Activated naive CD4-positive, alpha-beta T cell treated with anti-CD3 and anti-CD28 coated beads for 36 hours (primary cell): ENCODE data around the gene STK10. TPM values are rescaled to one million over a fixed set of nuclear protein-coding genes. Genes with fewer than 3 reads are reported as not detected.
A peak's percentile ranks its signal among the peaks of the same experiment; 100 is the strongest.

Experiments used
- CTCF ChIA-PET: fragments of 350-600 bp; sonication (Branson Sonifier 250); formaldehyde crosslinking; loops from one replicate; lab custom pipeline; 2021; ENCODE audit warnings: antibody characterized with exemption; lab: Charles Lee
- DNase-seq: peaks from one replicate; pipeline ENCODE4 v3.0.0-alpha.2; 2020
- H3K27ac Mint-ChIP-seq: one replicate; pipeline ENCODE4 v1.8.0; 2021; ENCODE audit warnings: mild to moderate bottlenecking, mixed read lengths
- H3K27me3 Mint-ChIP-seq: one replicate; pipeline ENCODE4 v1.8.0; 2021; ENCODE audit warnings: low read depth, mixed read lengths
- H3K36me3 Mint-ChIP-seq: one replicate; pipeline ENCODE4 v1.8.0; 2021; ENCODE audit warnings: low read depth, mixed read lengths
- H3K4me1 Mint-ChIP-seq: one replicate; pipeline ENCODE4 v1.8.0; 2021; ENCODE audit warnings: low read depth, mixed read lengths
- H3K4me3 Mint-ChIP-seq: one replicate; pipeline ENCODE4 v1.8.0; 2021; ENCODE audit warnings: mild to moderate bottlenecking, moderate library complexity, mixed read lengths
- H3K9me3 Mint-ChIP-seq: one replicate; pipeline ENCODE4 v1.8.0; 2021; ENCODE audit warnings: mixed read lengths
- intact Hi-C: fragments of 100-400 bp; cut with micrococcal nuclease; formaldehyde crosslinking; loops from one replicate; pipeline ENCODE4 v1.15.1; 2023
- total RNA-seq, 2 experiments: library from RNA; stranded (reverse); gene quantifications; one replicate each; pipeline ENCODE4 v1.2.3, GENCODE V29; 2021

The STK10 gene
- total RNA-seq, 2 experiments from 2014 or later: 44.7 to 55.1 TPM

DNA sequence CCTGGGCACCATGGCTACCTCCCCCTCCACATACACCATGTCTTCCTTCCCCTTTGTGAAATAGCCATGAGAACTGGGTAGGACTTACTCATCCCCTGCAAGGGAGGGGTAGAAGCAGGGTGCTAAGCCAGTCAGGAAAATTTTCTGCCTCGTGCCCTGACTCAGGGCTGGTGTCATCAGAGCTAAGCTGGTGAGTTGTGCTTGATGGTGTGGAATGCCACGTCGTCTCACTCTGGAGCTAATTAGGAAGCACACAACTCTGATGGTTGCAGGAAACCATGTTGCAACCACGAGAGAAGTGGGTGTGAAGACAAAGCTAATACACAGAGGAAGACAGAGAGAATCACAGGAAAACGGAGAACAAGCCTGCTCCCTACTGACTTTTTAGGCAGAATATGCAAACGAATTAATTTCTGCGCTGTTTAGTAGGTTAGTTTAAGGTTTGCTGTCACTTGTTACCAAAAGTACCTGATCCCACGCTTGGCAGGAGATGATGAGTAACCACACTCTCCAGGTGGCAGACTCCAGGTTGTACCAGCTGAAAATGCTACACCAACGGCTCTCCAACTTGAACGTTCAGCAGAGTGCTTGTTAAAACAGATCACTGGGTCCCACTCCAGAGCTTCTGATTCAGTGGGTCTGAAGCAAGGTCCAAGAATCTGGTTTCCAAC is 54.5 kb downstream of the STK10 start:
- Mint-ChIP-seq H3K4me3 (peak overlapping the region; percentile 53), H3K36me3 (peaks cover 14% of the 10 kb centered on the region), H3K27ac (peak overlapping the region; percentile 88), H3K27me3 (no peaks in the 10 kb centered on the region), H3K4me1 (peaks cover 61% of the 10 kb centered on the region), H3K9me3 (peaks cover 1% of the 10 kb centered on the region)
- intact Hi-C loops: loop anchor here (1.0 kb wide), 4 partner anchors 18 to 55 kb away; partner anchors contain the start of gene STK10
- CTCF ChIA-PET: interaction anchor here (0.8 to 1.9 kb wide), 8 partner anchors 9 to 53 kb away, joined by 3 to 7 read pairs (median 3); no protein-coding TSS in a partner anchor
- DNase-seq: peak; percentile 86

- CTCF ChIA-PET: interaction anchor here (2.3 kb wide), 1 partner anchor 57 kb away, joined by 9 read pairs; the partner anchor contains the start of gene STK10
- intact Hi-C loops: no loop called here
- Mint-ChIP-seq H3K9me3 (no peaks in the 10 kb centered on the region), H3K27me3 (no peaks in the 10 kb centered on the region), H3K4me3 (no peak overlapping the region), H3K4me1 (peaks cover 59% of the 10 kb centered on the region), H3K27ac (no peak overlapping the region), H3K36me3 (peaks cover 16% of the 10 kb centered on the region)
- DNase-seq: no peak
Observed at GRCh38 chr5:172131690-172132089, 56.3 kb downstream of the STK10 start.

DNA sequence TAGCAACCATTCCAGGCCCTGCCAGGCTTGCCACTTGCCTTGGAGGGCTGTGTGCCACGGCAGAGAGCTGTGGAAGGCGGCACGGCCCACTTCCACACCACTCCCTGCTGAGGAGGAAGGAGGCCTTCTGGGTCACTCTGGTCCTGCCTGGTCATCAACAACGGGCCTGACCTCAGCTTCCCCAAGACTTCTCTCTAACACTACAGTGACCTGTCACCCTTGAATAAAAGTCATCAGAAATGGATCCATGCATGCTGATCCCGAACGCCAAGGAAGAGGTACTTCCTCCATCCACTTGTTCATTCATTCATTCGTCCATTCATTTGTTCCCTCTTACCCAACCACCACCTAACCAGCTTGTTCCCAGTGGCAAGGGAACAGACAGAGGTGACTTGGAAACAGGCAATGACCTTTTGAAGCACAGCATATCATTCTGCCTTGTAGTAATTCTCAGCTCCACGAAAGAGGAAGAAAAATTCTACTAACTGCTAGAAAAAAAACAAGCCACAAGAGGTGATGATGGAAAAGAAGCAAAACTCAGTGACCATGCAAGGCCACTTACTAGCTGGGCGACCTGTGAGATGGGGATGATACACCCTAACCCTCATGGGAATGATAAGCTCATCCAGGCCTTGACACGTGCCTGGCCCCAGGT is 58.6 kb downstream of the STK10 start:
- H3K27me3 Mint-ChIP-seq: no peaks in the 10 kb centered on the region
- DNase-seq: no peak
- CTCF ChIA-PET: interaction anchor here (1.0 kb wide), 1 partner anchor 57 kb away, joined by 3 read pairs; no protein-coding TSS in a partner anchor
- no peak overlapping the region for H3K4me3 Mint-ChIP-seq
- H3K4me1 Mint-ChIP-seq: peaks cover 46% of the 10 kb centered on the region
- intact Hi-C loops: no loop called here
- H3K36me3 Mint-ChIP-seq: peaks cover 26% of the 10 kb centered on the region
- peak overlapping the region; percentile 12 for H3K27ac Mint-ChIP-seq
- H3K9me3 Mint-ChIP-seq: no peaks in the 10 kb centered on the region

DNA sequence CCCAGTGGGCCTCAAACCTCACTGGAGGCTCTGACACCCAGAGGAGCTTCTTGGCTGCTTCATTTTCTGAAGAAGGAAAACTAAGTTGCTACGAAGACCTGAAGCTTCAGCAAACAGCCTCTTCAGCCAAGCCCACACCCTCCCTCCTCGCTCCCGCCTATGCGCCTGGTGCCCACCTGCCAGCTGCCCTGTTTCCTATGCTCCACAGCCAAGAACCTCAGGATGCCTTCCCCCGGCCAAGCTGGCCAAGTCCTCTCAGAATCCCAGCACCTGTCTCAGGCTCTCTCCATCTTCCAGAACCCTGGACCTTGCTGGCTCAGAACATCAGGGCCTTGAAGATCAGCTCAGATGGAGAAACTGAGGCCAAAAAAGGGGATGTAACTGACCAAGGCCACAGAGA is 60.4 kb downstream of the STK10 start:
- H3K4me3 Mint-ChIP-seq: no peak overlapping the region
- no peaks in the 10 kb centered on the region for H3K27me3 Mint-ChIP-seq
- no peak for DNase-seq
- intact Hi-C loops: no loop called here
- no peaks in the 10 kb centered on the region for H3K9me3 Mint-ChIP-seq
- H3K36me3 Mint-ChIP-seq: peaks cover 27% of the 10 kb centered on the region
- no peak overlapping the region for H3K27ac Mint-ChIP-seq
- CTCF ChIA-PET: interaction anchor here (0.6 kb wide), 1 partner anchor 70 kb away, joined by 3 read pairs; no protein-coding TSS in a partner anchor
- peaks cover 31% of the 10 kb centered on the region for H3K4me1 Mint-ChIP-seq

GRCh38 chr5:172123269-172123692 is 64.7 kb downstream of the STK10 start:
- H3K4me1 Mint-ChIP-seq: peaks cover 23% of the 10 kb centered on the region
- no peak overlapping the region for H3K4me3 Mint-ChIP-seq
- DNase-seq: no peak
- peaks cover 25% of the 10 kb centered on the region for H3K36me3 Mint-ChIP-seq
- H3K27ac Mint-ChIP-seq: no peak overlapping the region
- no peaks in the 10 kb centered on the region for H3K27me3 Mint-ChIP-seq
- no peaks in the 10 kb centered on the region for H3K9me3 Mint-ChIP-seq
- CTCF ChIA-PET: interaction anchor here (0.9 to 1.2 kb wide), 3 partner anchors 9 to 17 kb away, joined by 3 to 4 read pairs (median 3); no protein-coding TSS in a partner anchor
- intact Hi-C loops: no loop called here

GRCh38 chr5:172119921-172120688 is 67.9 kb downstream of the STK10 start:
- CTCF ChIA-PET: interaction anchor here (0.6 to 1.2 kb wide), 2 partner anchors 13 to 62 kb away, joined by 3 read pairs; no protein-coding TSS in a partner anchor
- peaks cover 38% of the 10 kb centered on the region for H3K4me1 Mint-ChIP-seq
- H3K4me3 Mint-ChIP-seq: no peak overlapping the region
- H3K27me3 Mint-ChIP-seq: no peaks in the 10 kb centered on the region
- H3K27ac Mint-ChIP-seq: no peak overlapping the region
- H3K9me3 Mint-ChIP-seq: no peaks in the 10 kb centered on the region
- DNase-seq: no peak
- intact Hi-C loops: no loop called here
- H3K36me3 Mint-ChIP-seq: peaks cover 23% of the 10 kb centered on the region

- Mint-ChIP-seq H3K4me3 (no peak overlapping the region), H3K36me3 (peaks cover 21% of the 10 kb centered on the region), H3K27ac (peak overlapping the region; percentile 84), H3K27me3 (no peaks in the 10 kb centered on the region), H3K4me1 (peaks cover 42% of the 10 kb centered on the region), H3K9me3 (no peaks in the 10 kb centered on the region)
- intact Hi-C loops: no loop called here
- CTCF ChIA-PET: interaction anchor here (1.2 kb wide), 1 partner anchor 15 kb away, joined by 3 read pairs; no protein-coding TSS in a partner anchor
- DNase-seq: no peak
Observed at GRCh38 chr5:172118891-172119290, 69.1 kb downstream of the STK10 start.

GRCh38 chr5:172117977-172118701 is 69.9 kb downstream of the STK10 start:
- Mint-ChIP-seq H3K4me1 (peaks cover 48% of the 10 kb centered on the region), H3K4me3 (no peak overlapping the region)

DNA sequence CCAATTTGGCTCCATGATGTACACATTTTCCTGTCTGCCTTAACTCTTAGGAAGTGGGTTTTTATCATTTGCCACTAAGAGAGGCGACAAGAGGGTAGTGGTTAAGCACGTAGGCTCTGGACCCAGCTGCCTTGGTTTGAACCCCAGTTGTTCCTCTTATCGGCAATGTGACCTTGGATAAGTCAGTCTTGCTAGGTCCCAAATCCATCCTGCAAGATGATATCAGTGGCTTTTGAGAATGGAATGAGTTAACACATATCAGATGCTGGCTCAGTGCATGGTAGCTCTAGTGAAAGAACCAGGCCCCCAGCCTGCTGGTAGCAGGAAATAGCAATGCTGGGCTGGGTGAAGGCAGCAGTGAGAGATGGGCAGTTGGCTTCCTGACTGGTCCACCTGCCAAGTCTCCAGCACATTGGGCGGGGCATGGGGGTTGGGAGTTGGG is 72.5 kb downstream of the STK10 start:
- DNase-seq: peak; percentile 23
- Mint-ChIP-seq H3K36me3 (peaks cover 23% of the 10 kb centered on the region), H3K9me3 (no peaks in the 10 kb centered on the region), H3K4me3 (peak overlapping the region; percentile 86), H3K27me3 (no peaks in the 10 kb centered on the region), H3K27ac (peak overlapping the region; percentile 94), H3K4me1 (peaks cover 68% of the 10 kb centered on the region)
- intact Hi-C loops: loop anchor here (1.0 kb wide), 1 partner anchor 158 kb away; no protein-coding TSS in a partner anchor
- CTCF ChIA-PET: interaction anchor here (1.0 to 2.7 kb wide), 3 partner anchors 8 to 72 kb away, joined by 3 to 10 read pairs (median 3); partner anchors contain the start of gene STK10

More at GRCh38 chr5:172117977-172118701, 69.9 kb downstream of the STK10 start:
- H3K27me3 Mint-ChIP-seq: no peaks in the 10 kb centered on the region
- CTCF ChIA-PET: no interaction called here
- no peaks in the 10 kb centered on the region for H3K9me3 Mint-ChIP-seq
- intact Hi-C loops: no loop called here
- no peak for DNase-seq
- peak overlapping the region; percentile 54 for H3K27ac Mint-ChIP-seq
- peaks cover 22% of the 10 kb centered on the region for H3K36me3 Mint-ChIP-seq

GRCh38 chr5:172114875-172115422 is 73.1 kb downstream of the STK10 start:
- peak; percentile 93 for DNase-seq
- Mint-ChIP-seq H3K9me3 (no peaks in the 10 kb centered on the region), H3K36me3 (peaks cover 26% of the 10 kb centered on the region), H3K27me3 (no peaks in the 10 kb centered on the region), H3K4me3 (peak overlapping the region; percentile 86), H3K27ac (peak overlapping the region; percentile 94), H3K4me1 (peaks cover 69% of the 10 kb centered on the region)
- CTCF ChIA-PET: interaction anchor here (0.5 to 2.7 kb wide), 7 partner anchors 8 to 116 kb away, joined by 3 to 10 read pairs (median 3); partner anchors contain the start of gene STK10
- intact Hi-C loops: loop anchor here (1.0 to 5.0 kb wide), 4 partner anchors 158 to 1803 kb away; partner anchors contain the start of genes DUSP1 and NPM1

GRCh38 chr5:172113036-172113435 is 75.0 kb downstream of the STK10 start:
- peak overlapping the region; percentile 57 for H3K4me3 Mint-ChIP-seq
- DNase-seq: peak; percentile 88
- H3K27ac Mint-ChIP-seq: peak overlapping the region; percentile 82
- no peaks in the 10 kb centered on the region for H3K27me3 Mint-ChIP-seq
- CTCF ChIA-PET: interaction anchor here (11.3 kb wide), 1 partner anchor 73 kb away, joined by 159 read pairs; the partner anchor contains the start of gene STK10
- H3K4me1 Mint-ChIP-seq: peaks cover 71% of the 10 kb centered on the region
- intact Hi-C loops: loop anchor here (5.0 kb wide), 3 partner anchors 659 to 1801 kb away; partner anchors contain the start of genes DUSP1 and NPM1
- no peaks in the 10 kb centered on the region for H3K9me3 Mint-ChIP-seq
- peaks cover 24% of the 10 kb centered on the region for H3K36me3 Mint-ChIP-seq
